GM18526 (cell line): Measurements from ENCODE around the gene BORCS6.

Source experiments
- POLR2A ChIP-seq: IDR thresholded peaks from 3 replicates; pipeline ENCODE4 v1.6.1; 2011; ENCODE audit not compliant: insufficient read length; ENCODE audit errors: extremely low read depth

BORCS6 gene

GRCh38 chr17:8221663-8222379 is 31.8 kb upstream of the BORCS6 start:
- TF ChIP-seq POLR2A = peak; percentile 30

- TF ChIP-seq POLR2A = no peak
Measured at GRCh38 chr17:8220783-8221662, 31.0 kb upstream of the BORCS6 start.

- no peak for TF ChIP-seq POLR2A
Measured at GRCh38 chr17:8212312-8213180, 22.6 kb upstream of the BORCS6 start.

- TF ChIP-seq POLR2A = no peak
Measured at GRCh38 chr17:8210761-8211458, 20.9 kb upstream of the BORCS6 start.

- peak; percentile 96 for TF ChIP-seq POLR2A
Measured at GRCh38 chr17:8209907-8210760, 20.2 kb upstream of the BORCS6 start, which contains the start of gene AURKB. Gene AURKB, minus strand, starts transcription at chr17:8210575. Its CDS starts 351 bp downstream, at chr17:8210224.

- TF ChIP-seq POLR2A = no peak
Measured at GRCh38 chr17:8206536-8206935, 16.6 kb upstream of the BORCS6 start.

GRCh38 chr17:8204761-8205555 is 15.0 kb upstream of the BORCS6 start:
- TF ChIP-seq POLR2A = peak; percentile 27

GRCh38 chr17:8192070-8192815 is 2.3 kb upstream of the BORCS6 start:
- TF ChIP-seq POLR2A = peak; percentile 79

- no peak for TF ChIP-seq POLR2A
Measured at GRCh38 chr17:8190506-8190905, 526 bp upstream of the BORCS6 start.

GRCh38 chr17:8189041-8189710 is 804 bp downstream of the BORCS6 start:
- TF ChIP-seq POLR2A = no peak

- no peak for TF ChIP-seq POLR2A
Measured at GRCh38 chr17:8188263-8188839, 1.6 kb downstream of the BORCS6 start.
